ENCODE data around the gene ALDH3B2.
A peak's percentile ranks its signal among the peaks of the same experiment; 100 is the strongest.
"Not testable (repeated sequence)": the region's sequence is repeated elsewhere in the genome, so short reads cannot be mapped to it uniquely, and the experiment has no call there.

ALDH3B2 gene

DNA sequence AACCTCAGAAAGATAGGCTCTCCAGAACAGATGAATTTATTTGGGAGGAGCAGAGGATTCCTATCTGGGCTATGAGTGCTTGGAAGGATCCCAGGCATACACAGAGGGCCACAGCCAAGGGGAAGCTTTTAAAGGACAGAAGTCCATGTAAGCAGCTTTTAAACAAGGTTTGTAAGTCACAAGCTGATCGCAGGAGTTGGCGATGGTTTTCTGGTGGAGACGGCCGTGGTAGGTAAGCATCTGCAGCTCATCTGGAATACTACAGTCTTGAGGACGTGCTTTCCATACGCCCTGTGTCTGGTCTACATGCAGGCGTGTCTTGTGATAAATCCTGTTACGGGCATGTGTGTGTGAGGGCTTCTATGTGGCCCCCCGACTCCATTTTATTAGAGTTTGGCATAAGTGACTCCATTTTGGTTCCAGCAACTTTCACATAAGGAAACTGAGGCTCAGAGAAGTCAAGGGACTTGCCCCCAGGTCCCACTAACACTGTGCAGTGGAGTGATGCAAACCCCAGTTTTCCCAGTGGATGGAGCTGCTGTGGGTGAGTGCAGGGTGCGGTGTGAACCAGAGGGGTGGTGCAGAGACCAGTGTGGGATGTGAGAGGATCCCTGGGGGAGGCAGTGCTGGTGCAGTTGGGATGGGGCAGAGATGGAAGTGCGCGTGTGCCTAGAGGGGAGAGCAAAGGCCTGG lies 12.1 kb downstream of the ALDH3B2 start:
- no peak for DNase-seq (ENCODE audit: low read depth)

DNA sequence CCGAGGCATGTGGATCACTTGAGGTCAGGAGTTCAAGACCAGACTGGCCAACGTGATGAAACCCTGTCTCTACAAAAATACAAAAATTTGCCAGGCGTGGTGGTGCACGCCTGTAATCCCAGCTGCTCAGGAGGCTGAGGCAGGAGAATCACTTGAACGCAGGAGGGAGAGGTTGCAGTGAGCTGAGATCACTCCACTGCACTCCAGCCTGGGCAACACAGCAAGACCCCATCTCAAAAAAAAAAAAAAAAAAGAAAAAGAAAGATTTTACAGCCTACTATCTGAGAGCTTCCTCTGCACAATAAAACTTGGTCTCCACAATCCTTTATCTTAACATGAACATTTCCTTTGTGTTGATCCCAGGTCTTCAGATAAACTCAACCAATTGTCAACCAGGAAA lies 13.7 kb downstream of the ALDH3B2 start:
- DNase-seq (ENCODE audit: low read depth): not testable (repeated sequence)

DNA sequence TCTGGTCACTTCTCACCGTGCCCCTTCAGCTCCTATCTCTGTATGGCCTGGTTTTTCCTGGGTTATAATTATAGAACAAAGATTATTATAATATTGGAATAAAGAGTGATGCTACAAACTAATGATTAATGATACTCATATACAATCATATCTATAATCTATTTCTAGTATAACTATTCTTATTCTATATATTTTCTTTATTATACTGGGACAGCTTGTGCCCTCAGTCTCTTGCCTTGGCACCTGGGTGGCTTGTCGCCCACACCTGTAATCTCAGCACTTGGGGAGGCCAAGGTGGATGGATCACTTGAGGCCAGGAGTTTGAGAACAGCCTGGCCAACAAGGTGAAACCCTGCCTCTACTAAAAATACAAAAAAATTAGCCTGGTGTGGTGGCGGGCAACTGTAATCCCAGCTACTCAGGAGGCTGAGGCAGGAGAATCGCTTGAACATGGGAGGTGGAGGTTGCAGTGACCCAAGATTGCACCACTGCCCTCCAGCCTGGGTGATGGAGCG lies 14.7 kb downstream of the ALDH3B2 start:
- DNase-seq (ENCODE audit: low read depth): not testable (repeated sequence)

DNA sequence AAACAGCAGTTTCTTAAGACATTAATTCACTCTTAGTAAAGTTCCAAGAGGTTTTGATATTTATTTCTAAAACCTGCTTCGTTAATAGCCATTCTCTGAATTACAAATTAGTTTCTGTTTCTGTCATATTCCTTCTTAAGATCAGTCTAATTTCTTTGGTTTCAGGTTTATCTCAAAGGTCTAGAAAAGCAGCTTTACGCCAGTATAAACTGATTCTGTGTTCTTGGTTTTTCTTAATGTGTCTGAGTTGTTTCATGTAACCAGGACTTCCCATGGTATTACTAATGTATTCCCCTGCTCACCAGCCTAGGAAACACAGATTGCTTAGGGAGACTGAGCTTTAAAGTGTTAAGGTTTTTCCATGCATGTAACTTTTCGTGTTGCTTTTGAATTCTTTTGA lies 17.1 kb downstream of the ALDH3B2 start:
- no peak for DNase-seq (ENCODE audit: low read depth)

DNA sequence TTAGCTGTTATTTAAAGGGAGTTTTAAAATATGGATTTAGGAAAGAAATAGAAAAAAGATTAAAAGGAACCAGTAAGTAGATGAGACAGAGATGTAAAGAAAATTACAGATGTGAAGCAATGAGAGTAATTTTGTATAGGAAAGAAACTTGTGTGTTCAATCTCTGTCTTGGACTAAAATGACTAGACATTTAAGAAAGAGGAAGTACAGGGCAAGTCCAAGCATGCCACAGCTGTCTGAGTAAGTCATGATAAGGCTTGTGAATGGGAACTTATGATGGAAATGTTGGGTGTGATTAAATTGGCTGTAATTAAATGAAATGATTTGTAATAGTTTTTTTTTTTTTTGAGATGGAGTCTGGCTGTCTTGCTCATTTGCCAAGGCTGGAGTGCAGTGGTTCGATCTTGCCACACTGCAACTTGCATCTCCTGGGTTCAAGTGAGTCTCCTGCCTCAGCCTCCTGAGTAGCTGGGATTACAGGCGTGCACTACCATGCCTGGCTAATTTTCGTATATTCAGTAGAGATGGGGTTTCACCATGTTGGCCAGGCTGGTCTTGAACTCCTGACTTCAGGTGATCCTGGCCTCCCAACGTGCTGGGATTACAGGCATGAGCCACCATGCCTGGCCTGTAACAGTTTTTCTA lies 18.0 kb downstream of the ALDH3B2 start:
- no peak for DNase-seq (ENCODE audit: low read depth)

DNA sequence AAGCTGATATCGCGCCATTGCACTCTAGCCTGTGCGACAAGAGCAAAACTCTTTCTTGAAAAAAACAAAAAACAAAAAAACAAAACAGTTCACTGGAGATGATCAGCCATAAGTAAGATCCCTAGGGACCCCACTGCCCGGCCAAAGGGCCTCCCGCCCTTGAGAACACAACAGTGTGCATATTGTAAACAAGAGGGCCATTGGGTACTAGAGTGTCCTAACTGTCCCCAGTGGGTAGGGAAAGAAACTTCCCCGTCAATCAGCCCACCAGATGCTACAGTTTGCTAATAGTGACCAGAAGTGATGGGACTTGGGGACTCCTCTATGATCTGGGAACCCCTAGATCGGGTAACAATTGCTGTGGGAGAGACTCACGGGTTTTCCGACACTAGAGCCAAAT lies 20.2 kb downstream of the ALDH3B2 start:
- DNase-seq (ENCODE audit: low read depth): no peak

DNA sequence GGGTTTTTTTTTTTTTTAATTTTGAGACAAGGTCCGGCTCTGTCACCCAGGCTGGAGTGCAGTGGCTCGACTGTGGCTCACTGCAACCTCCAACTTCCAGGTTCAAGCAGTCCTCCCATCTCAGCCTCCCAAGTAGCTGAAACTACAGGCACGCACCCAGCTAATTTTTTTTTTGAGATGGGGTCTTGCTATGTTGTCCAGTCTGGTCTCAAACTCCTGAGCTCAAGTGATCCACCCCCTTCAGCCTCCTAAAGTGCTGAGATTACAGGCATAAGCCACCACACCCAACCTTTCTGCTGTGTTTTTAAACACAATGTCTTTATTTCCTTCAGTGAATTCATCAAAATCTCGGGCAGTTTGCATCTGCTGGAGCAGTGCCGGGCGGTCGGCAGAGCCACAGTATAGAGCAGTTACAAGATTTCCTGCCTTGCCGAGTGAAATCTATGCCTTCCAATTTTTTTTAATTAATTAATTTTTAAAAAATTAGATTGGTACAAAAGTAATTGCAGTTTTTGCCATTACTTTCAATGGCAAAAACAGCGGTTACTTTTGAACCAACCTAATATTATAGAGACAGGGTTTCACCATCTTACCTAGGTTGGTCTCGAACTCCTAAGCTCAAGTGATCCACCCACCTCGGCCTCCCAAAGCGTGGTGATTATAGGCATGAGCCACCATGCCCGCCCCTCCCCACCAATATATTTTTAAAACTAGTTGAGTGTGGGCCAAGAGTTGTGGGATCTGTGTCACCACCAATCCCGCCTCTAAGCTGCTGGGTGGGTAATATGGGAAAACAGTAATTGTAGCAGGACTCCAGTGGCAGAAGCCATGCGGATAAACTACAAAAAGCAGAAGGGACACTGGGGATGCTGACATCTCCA lies 21.2 kb downstream of the ALDH3B2 start:
- DNase-seq (ENCODE audit: low read depth): no peak

DNA sequence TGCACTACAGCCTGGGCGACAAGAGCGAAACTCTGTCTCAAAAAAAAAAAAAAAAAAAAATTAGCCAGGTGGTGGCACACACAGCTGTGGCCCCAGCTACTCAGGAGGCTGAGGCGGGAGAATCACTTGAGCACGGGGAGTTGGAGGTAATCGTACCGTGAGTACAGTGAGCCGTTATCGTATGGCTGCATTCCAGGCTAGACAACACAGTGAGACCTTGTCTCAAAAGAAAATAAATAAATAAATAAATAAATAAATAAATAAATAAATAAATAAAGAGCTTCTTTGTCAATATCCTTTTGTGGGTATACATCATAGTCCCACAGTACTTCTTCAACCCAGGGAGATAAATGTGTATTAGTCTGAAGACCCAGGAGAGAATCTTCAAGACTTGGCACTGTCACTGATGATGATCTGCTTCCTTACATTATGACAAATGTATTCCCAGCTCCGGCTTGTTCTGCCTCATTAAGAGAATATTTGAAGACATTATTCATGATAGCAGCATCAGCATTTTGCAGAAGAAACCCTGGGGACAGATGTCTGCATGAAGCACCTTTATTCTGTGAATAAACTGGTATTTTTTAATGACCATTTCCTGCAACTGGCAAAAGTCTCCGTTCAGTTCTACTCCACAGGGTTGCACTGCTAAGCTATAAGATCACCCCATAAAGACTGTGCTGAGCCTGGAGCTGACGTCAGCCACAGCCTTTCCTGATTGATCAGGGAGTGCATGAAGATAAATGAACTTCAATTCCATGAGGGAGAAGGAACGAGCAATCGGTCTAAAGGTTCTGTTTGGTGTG lies 22.2 kb downstream of the ALDH3B2 start:
- DNase-seq (ENCODE audit: low read depth): no peak

DNA sequence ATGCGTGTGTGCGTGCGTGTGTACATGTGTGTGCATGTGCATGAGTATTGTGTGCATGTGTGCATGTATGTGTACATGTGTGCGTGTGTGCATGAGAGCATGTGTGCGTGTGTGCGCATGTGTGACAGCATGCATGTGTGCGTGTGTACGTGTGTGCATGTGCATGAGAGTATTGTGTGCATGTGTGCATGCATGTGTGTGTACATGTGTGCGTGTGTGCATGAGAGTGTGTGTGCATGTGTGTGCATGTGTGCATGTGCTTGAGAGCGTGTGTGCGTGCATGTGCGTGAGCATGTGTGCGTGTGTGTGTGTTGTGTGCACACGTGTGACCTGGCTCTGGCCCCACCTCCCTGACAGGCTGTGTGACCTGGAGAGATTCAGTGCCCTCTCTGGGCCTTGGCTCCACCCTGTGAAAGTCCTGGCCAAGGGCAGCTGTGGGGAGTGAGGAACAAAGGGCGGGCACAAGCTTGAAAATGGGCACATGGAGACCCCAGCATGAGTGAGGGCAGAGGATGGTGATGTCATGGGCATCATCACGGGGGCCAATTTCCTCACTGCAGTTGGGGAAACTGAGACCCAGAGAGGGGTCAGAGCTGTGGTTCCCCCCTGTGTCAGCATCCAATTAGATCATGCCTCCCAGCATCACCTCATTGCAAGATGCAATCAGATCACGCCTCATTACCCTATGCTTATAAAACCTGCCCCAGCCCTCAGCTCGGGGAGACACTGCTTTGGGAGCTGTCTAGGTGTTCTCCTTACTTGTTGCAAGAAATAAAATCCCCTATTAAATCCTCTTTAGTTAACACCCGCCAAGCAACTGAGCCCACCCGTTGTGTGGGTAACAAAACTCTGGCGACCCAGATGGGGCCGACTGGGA lies 24.6 kb downstream of the ALDH3B2 start:
- no peak for DNase-seq (ENCODE audit: low read depth)

DNA sequence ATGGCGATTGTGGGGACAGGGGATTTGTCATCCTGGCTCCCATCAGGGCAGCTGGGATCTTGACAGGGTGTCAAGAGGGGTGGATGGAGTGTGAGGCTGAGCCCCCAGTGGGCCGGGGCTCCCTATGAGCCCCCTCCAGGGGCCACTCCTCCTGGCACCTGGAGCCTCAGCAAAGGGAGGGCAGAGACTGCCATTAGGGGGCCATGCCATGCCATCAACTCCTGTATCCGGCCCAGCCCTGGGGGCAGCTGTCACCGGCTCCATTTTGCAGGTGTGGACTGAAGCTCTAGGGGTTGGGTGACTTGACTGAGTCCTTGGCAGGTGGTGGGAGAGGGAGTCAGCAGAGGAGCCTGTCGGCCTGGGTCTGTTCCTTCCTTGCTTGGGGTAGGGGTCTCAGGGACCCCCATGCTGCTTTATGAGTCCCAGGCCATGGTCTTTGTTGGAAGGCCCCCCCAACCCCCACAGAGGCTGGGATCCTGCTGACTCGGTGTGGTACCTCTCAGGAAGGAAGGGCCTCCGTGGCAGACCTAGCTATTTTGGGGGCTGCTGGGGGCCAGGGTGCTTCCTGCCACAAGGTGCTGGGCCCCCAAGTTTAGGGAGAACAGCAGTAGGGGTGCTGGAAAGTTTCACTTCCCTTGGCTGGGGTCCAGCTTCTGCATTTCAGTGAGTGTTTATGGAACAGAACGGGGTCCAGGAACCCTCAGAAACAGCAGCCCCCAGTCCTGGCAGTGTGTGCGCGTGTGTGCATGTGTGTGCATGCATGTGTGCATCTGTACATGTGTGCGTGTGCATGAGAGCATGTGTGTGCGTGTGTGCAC lies 25.4 kb downstream of the ALDH3B2 start:
- no peak for DNase-seq (ENCODE audit: low read depth)

DNA sequence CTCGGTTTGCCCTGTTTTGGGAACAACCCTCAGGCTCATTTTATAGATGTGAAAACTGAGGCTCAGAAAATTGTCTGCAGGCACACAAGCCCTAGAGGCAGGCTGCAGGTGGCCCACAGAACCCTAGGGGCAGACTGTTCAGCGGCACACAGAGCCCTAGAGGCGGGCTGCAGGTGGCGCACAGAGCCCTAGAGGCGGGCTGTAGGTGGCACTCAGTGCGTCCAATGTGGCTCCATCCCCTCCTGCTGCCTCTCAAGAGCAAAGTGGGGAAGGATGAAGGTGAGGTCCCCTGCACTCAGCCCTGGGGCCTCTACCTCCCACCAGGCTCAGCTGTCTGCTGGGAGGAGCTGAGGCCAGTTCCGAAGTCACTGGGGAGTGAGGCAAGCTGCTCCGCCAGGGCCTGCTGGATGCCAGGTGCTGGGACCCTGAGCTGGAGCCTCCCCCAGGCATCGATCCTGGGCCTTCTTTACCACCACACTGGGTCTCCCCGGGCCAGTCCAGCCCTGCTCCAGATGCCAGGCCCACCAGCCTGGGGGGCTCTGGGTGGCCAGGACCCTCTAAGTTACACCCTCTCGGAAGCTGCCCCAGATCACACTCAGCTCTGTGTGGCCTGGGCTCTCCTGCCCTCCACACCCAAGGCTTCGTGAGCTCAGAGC lies 26.2 kb downstream of the ALDH3B2 start:
- peak; percentile 15 for DNase-seq (ENCODE audit: low read depth)

DNA sequence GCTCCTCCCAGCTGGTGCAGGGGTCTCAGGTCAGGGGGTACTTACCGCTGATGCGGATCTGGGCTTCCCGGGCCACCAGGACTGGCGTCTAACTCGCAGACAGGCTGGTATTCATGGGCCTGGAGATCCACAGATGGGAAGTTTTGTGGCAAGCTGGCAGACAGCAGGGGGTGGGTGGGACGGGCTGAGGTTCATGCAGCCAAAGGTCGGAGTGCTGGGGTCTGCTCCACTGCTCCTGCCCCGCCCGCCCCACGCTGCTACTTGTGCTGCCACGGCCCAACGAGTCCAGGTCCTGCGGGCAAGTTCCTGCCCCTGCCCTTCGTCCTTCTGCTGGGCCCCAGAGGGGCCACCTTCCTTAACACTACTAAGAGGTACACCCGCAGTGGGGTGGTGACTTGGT lies 27.0 kb downstream of the ALDH3B2 start:
- DNase-seq (ENCODE audit: low read depth): no peak

DNA sequence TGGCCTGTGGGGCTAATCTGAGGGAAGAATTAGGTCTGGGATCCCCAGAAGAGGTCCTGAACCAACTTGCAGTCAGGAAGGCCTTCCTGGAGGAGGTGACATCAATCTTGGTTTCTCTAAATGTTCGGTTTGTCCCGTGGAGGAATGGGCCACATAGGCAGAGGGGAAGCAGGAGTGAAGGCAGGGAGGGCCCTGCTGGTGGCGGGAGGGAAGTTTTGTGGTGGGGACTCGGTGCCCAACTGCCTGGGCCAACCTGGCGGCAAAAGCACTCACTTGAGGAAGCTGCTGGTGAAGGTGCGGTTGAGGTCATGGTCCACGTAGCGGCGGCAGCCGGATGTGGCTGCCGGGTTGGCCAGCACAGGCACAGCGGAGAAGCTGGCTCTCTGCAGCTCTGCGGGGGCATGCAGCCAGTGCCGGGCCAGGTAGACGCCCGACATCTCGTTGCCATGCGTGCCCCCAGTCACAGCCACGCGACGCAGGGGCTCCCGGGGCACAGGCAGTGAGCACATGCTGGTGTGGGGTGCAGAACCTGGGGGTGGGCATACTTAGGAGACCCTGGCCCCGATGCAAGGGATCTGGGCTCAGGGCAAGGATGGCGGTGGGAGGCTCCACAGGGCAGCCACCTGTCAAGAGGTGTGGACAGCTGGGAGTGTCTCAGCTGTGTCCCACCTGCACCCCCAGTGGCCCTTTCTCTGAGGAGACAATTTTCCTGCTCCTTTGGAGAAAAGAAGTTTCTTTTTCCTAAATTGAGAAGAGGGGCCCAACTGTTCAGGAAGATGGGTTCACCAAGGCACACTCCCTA lies 27.7 kb downstream of the ALDH3B2 start:
- DNase-seq (ENCODE audit: low read depth): no peak

DNA sequence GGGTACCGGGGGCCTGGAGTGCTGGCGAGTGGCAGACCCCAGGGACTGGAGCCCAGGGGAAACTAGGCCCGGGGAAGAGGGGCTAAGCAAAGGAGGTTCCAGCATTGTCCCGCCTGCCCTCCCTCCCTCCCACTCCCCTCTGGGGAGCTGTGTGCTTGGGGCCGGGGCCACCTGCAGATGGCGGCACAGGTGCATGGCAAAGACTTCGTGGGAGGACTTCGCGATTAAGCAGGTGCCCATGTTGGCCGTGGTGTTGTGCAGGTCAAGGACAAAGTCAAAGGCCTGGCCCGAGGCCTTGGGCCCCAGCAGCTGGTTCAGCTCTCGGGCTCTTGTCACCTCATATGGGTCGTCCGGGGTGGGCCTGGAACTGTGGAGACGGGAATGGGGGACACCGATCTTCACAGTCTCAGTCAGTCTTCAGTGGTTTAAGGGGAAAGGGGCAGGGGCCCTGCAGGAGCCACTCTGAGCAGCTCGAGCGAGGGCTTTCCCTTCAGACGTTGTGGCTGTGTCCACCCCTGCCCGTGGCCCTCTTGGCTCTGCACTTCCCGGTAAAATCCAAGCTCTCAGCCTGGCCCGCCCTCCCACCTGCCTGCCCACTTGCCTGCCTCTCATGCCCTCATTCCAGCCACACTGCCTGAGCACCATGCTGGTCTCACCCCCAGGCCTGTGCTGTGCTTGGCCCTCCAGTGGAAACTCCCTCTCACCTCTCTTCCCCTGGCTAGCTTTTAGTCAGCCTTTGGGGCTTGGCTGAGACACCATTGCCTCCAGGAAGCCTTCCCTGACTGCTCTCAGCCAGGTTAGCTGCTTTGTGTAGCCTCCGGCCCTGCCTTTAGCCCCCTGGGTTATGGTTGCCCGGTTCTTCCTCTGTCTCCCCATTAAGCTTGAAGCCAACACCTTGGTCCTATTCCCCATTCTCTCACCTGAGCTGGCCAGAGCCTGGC lies 28.6 kb downstream of the ALDH3B2 start:
- DNase-seq (ENCODE audit: low read depth): no peak

DNA sequence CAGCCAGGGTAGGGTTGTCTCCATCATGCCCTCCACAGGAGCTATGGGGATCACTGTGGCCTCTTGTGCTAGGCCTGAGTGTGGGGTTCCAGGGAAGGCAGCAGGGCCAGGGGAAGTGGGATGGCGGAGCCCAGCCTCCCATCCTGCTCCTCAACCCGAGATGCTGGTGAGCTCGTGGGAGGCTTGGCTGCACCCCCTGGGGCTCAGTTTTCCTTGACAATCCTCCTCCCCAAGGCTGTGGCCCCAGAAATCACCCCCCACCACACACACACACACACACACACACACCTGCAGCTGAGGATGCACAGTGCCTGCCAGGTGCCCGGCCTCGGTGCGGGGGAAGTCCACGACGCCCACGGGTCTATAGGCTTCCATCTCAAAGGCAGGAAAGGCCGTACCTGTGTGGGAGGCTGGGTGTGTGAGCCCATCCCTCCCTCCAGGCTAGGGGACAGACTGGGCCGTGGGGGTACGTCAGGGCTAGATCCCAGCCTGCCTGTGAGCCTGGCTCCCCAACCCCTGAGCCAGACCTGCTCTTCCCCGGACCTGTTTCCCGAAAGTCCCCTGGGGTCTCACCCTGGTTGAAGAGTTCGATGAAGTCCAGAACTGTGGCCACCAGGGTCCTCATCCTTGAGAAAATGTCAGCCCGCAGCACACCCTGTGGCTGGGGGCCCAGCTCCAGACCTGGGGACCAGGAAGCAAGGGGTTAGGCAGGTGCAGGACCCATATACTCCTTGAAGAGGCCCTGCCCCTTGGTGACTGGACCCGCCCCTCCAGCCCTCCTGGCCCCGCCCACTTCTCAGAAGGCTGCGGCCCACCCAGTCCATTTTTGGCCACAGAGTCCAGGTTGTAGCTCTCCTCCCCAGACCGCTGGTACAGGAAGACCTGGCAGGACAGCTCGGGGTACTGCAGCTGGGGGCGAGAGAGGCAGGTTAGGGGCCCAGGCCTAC lies 29.7 kb downstream of the ALDH3B2 start:
- DNase-seq (ENCODE audit: low read depth): no peak

DNA sequence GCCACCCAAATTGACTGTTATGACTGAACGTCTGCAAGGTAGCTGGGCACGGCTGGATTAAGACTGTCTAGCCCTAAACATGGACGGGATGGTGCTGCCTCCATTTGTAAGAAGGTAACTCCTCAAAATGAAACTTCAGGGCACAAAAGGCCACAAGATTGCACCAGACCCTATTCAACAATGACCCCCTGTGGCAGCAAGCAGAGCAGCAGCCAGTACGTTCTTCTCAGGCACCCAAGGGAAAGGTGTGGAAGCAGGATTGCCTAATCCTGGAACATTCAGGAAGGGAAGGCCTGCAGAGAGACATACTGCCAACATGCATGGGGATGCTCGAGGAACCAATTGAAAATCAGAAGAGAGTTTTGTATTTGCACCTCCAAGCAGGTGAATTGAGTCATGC lies 30.4 kb downstream of the ALDH3B2 start:
- no peak for DNase-seq (ENCODE audit: low read depth)

All from stimulated activated CD8-positive, alpha-beta memory T cell treated with anti-CD3 and anti-CD28 coated beads, Interleukin-12 subunit alpha, Interleukin-12 subunit beta, amount 100 ng/mL, for 1 hour (primary cell).